NCI-H226 (cell line): Measurements from ENCODE around the gene MEIG1.
"Not testable (repeated sequence)": the region's sequence is repeated elsewhere in the genome, so short reads cannot be mapped to it uniquely, and the experiment has no call there.

Experiments
- DNase-seq: peaks from one replicate; pipeline ENCODE4 v3.0.0-alpha.2; 2015

The MEIG1 gene

GRCh38 chr10:14959221-14960057 lies at the start of gene MEIG1:
Gene MEIG1 (plus strand): TSS chr10:14959388. CDS start chr10:14966469, 7,081 bp downstream.
- DNase-seq, result peak; percentile 94

GRCh38 chr10:14910953-14911352 lies 48.2 kb upstream of the MEIG1 start:
- no peak for DNase-seq

GRCh38 chr10:14911801-14912200 lies 47.4 kb upstream of the MEIG1 start:
- DNase-seq, result no peak

- DNase-seq, result no peak
Observed at GRCh38 chr10:14916600-14916999, 42.6 kb upstream of the MEIG1 start.

GRCh38 chr10:14917827-14918226 lies 41.4 kb upstream of the MEIG1 start:
- no peak for DNase-seq

GRCh38 chr10:14918964-14919363 lies 40.2 kb upstream of the MEIG1 start:
- DNase-seq, result no peak

GRCh38 chr10:14924013-14924412 lies 35.2 kb upstream of the MEIG1 start:
- DNase-seq, result no peak

- DNase-seq, result no peak
Observed at GRCh38 chr10:14925268-14925667, 33.9 kb upstream of the MEIG1 start.

- DNase-seq, result no peak
Observed at GRCh38 chr10:14926061-14926470, 33.1 kb upstream of the MEIG1 start.

- DNase-seq, result no peak
Observed at GRCh38 chr10:14926722-14927416, 32.3 kb upstream of the MEIG1 start.

GRCh38 chr10:14930610-14931009 lies 28.6 kb upstream of the MEIG1 start:
- no peak for DNase-seq

GRCh38 chr10:14936584-14936983 lies 22.6 kb upstream of the MEIG1 start:
- DNase-seq, result no peak

GRCh38 chr10:14938971-14939370 lies 20.2 kb upstream of the MEIG1 start:
- not testable (repeated sequence) for DNase-seq

- DNase-seq, result not testable (repeated sequence)
Observed at GRCh38 chr10:14942147-14942949, 16.8 kb upstream of the MEIG1 start.

- not testable (repeated sequence) for DNase-seq
Observed at GRCh38 chr10:14942950-14943338, 16.2 kb upstream of the MEIG1 start.

GRCh38 chr10:14945108-14945507 lies 14.1 kb upstream of the MEIG1 start:
- DNase-seq, result no peak

GRCh38 chr10:14947268-14947667 lies 11.9 kb upstream of the MEIG1 start:
- DNase-seq, result no peak

- no peak for DNase-seq
Observed at GRCh38 chr10:14949291-14949690, 9.9 kb upstream of the MEIG1 start.

GRCh38 chr10:14952851-14953423 lies 6.3 kb upstream of the MEIG1 start:
- DNase-seq, result no peak

GRCh38 chr10:14953424-14954000 lies 5.7 kb upstream of the MEIG1 start:
- peak; percentile 9 for DNase-seq

- DNase-seq, result peak; percentile 92
Observed at GRCh38 chr10:14954001-14954770, 5.0 kb upstream of the MEIG1 start, which contains the start of gene DCLRE1C. Gene DCLRE1C (minus strand): TSS chr10:14954096. CDS start chr10:14954010, 86 bp downstream.

GRCh38 chr10:14954934-14955333 lies 4.3 kb upstream of the MEIG1 start:
- DNase-seq, result no peak
